HG03558 (cell line): ENCODE data around the gene CBR4.

Experiments used
- ATAC-seq: cut with Tn5 transposase; IDR thresholded peaks from one replicate; pipeline ENCODE4 v1.9.1; 2021; ENCODE audit warnings: moderate number of reproducible peaks; ENCODE audit not compliant: unreplicated experiment; ENCODE audit errors: extremely low read depth

The CBR4 gene

DNA sequence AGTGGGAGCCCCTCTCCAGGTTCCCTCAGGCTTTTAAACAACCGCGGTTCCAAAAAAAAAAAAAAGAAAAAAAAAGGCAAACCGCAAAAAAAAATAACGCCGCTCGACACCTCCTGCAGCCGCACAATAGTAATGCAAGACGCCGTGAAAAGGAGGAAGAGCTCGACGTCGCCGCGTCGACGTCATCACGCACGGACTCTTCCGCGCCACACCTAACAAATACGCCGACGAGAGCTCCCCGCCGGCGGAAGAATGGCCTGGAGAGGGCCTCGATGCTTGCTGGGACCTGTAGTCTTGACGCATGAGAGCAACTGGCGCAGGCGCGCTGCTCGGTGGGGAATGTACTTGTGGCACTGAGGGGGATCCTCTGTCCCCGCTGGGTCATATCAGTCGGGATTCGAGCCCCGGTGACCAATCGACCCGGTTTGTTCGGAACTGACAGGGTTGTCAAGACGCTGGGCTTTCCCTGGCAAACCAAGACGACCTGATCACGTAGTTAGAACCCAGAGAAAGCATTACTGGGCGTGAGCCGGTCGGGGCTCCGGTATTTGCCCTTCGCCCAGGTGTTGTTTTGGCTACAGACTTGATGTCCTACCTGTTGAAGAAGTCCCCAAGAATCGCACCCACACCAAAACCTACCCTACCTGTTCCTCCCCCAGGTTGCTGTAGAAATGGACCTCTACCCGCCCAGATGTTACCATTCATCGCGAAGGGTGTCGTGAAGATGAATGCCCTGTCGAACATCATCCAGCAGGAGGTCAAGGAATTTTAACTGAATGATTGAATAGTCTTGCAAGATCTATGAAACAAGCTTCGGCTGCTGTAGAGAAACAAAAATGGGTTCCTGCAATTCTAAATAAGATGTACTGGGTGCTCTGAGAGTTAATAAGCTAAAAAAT lies at the start of gene CBR4:
TSS of gene CBR4 (minus strand) at position 131 of the 899 bp plus-strand sequence. CDS start 166 bp downstream, outside the sequence.
- peak; percentile 97 for ATAC-seq

DNA sequence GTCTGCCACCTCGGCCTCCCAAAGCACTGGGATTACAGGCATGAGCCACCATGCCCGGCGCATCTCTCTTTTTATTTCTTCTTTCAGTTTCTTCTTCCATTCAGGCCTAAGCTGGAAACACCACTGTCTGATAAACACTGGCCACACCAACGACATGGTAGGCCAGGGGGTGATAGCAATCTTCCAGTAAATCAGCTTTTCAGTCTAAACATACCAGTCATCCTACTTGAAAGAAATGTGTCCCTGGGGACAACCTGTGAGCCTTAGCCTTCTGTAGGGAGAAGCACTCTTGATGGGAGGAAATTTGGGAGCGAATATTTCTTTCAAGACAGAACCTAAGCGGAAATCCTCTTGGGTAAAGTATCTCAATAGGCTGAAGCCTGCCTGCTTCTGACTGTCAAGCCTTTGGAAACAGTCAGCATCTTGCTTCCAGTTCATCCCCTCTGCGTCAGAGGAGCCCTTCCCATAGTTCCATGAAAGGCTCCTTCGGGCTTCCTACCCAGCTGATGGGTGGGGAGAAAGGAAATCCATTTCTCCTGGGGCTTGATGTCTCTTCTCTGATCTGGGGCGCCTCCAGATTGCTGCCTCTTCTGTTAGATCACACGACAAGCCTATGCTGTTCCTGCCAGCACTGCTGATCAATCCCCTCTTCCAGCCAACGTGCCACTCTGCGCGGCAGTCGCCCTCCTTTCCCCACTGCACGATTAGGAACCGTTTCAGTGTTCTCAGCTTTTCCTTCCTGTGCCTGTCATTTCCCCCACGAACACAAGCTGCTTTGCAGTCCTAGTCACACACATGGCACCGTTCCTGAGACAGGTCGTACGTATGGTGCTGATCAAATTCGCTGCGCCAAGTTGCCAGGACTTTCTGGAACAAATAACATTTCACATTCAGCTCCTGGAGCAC lies 49.5 kb upstream of the CBR4 start:
- ATAC-seq = no peak

DNA sequence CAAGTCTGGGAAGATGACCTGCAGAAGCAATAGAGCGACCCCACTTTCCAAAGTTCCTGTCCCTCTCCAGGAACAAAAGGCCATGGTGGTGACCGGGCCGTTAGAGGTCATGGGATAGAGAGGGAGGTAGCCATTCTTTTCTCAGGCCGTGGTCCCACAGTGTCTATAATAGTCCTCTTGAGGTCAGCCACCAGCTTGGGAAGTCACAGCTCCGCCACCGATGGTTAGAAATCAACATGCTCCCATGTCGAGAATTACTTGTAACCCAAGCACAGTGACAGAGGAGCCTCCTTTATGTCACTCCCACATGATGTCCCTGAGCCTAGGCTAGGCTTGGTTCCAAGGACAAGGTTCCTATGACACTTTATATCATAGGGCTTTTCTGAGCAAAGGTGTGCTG lies 48.3 kb upstream of the CBR4 start:
- no peak for ATAC-seq

DNA sequence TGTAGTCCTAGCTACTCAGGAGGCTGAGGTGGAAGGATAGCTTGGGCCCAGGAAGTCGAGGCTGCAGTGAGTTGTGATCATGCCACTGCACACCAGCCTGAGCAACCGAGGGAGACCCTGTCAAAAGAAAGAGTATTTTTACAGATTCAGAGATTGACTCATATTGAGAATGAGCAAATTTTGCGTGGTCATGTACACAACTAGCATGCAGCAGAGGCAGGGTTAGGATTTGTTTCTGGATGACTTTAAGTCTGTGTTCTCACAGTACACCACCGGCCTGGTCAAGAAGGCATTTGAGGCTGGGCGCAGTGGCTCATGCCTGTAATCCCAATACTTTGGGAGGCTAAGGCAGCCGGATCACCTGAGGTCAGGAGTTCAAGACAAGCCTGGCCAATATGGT lies 44.8 kb upstream of the CBR4 start:
- ATAC-seq = no peak

DNA sequence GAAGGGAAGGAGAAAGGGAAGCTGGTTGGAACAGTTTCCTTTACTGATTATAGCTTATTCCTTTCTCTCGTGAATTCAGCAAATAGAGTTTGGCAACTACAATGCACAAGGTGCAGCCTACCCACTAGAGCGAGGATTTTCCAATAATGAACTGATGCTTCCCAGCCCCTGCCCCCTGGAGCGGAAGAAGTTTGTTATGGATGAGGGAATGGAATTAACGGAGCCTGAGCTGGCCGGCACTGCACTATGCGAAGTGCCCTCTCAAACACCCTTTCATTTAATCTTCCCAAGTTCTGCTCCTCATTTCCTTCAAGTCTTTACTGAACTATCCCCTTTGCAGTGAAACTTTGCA lies 42.5 kb upstream of the CBR4 start:
- no peak for ATAC-seq

DNA sequence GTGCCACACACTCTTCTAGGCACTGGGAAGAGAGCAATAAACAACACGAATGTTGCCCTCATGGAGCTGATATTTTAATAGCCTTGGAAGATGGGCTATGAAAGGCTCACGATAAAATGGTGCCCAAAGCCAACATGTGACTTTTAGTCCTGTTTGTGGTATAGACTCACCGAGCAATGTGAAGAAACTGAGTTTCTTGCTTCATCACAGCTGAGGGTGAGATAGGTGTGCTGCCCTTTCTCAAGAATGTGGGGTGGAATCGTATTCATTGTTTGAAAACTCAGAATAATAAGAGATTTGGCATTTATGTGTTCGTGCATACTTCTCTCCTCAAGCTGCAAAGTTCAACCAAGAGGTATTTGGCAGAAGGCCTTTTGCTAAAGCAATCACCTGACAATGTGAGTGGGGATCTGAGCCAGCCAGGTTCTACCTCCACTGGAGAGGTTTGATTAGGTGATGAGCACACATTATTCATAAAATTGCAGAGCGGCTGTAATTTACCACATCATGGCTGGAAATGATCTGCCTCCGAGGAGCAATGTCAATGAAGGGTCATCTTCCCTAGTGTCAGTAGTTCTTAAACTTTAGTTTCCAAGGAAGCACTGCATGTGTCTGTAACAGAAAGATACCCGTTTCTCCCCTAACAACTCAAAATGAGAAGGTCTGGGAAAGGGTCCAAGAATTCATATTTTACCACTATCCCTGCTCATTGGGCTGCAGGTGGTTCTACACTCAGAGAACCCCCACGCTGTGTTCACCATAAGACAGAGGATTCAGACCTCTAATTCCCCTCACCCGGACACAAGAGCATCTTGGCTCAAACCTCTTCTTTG lies 41.9 kb upstream of the CBR4 start:
- ATAC-seq = no peak

DNA sequence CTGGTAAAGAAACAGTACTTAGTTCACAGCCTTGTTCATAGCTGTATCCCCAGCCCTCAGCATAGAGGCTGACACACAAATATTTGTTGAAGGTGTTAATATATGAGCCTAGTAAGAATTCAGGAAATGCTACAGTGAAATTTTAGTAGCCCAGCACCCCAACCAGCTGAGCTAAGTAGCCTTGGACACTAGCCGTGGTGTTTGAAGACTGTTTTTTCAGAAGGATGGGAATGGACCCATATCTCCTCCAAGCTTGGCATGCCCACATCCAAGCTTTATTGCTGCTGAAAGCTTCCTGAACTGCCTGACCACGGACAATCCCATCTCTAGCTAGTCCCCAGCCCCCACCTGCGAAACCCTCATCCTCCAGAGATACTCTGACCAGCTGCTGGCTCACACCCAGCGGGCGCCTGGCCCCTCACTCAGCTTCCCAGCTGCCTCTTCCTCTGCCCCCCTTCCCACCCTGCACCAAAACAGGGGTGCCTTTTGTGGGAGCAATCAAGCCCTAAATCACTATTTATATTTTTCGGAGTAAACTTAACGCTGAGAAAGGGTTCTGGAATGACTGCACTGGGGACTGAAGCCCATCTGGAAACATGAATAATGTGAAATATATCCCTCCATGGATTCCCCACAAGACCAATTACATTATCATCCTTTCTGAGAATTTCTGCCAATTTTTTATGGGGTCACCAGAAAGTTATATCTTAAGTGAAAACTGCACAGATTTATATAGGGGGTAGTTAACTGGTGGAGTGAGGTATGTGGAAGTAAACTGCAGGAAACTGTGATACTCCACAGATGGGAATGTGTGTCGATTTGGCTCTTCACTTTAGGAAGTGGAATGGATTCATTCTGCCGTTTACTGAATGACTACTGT lies 41.1 kb upstream of the CBR4 start:
- no peak for ATAC-seq

DNA sequence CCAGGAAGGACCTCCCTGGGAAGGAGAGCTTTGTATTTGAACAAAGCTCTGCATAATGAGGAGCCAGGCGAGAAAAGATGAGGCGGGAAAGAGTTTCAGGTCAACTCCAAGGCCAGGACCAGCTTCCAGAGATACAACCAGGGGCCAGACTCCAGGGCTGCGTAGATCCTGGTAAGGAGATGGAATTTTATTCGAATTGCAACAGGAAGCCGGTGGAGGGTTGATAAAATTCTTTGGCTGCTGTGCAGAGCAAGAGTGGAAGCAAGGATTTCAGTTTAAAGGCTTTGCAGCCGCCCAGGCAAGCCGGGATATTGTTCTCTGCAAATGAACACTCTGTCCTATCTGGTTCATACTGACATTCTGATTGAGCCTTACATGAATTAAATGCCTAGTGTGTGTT lies 40.2 kb upstream of the CBR4 start:
- ATAC-seq = no peak

DNA sequence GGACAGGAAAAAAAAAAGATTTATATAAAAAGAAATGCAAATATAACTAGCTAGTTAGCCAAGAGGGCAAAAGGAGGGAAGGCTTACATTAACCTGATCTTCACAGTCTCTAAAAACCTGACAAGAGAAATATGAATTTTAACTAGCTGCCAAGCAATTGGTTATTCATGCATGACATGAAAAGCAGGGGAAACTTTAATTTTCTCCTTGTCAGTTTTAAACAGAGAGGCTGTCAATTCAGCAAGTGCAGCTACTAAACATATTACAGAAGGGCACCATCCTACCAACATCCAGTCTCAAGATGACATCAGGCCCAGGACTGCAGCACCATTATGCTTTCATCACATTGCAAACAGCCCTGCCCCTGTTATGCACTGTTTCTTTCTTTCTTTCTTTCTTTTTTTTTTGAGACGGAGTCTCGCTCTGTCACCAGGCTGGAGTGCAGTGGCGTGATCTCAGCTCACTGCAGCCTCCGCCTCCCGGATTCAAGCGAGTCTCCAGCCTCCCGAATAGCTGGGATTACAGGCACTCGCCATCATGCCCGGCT lies 38.9 kb upstream of the CBR4 start:
- no peak for ATAC-seq

DNA sequence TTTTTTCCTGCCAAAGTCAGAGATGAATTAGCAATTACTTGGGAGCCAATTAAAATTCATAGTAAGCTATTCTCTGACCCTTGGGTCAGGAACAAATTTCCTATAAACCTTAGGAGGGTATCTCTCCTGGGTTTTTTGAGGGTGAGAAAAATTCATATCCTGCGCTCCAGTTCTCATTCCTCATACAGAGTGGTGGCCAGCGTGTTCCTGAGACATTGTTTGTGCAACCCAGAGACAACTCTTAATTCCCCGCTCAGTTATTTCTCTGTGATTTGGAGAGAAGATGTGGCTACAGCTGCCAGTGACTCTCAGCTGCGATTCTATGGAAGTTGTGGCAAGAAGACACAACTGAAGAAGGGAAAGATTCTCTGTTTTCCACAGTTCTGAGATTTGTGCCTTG lies 37.9 kb upstream of the CBR4 start:
- ATAC-seq = no peak

DNA sequence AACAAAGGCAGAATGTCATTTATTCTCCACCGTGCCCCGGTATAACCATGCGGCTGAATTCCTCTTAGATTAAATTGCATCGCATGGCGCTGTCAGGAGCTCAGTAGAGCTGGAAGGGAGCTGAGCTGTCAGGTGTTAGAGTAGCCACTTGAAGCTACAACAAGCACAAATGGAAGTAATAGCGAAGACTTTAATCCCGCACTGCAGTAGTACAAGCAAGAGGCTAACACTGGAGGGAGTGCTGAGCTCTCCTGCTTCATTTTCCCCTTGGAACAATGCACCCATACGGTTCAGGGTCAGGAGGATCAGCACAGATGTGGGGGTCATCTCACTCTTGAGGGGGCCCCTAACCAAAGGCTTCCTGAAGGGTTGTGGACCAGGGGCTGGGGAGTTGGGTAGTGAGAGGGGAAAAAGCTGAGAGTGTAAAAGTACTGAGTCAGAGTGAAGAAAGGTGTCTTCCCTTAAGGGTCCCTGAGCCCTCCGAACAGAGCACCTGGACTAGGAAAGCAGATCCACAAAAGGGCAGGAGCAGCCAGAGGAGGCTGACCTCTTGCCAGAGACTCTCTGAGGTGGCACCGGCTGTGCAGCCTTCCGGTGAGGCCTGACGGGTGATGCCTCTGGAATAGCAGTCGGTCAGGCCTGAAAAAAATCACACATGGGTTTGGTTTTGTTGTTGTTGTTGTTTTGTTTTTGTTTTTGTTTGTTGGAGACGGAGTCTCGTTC lies 36.0 kb upstream of the CBR4 start:
- ATAC-seq = no peak

DNA sequence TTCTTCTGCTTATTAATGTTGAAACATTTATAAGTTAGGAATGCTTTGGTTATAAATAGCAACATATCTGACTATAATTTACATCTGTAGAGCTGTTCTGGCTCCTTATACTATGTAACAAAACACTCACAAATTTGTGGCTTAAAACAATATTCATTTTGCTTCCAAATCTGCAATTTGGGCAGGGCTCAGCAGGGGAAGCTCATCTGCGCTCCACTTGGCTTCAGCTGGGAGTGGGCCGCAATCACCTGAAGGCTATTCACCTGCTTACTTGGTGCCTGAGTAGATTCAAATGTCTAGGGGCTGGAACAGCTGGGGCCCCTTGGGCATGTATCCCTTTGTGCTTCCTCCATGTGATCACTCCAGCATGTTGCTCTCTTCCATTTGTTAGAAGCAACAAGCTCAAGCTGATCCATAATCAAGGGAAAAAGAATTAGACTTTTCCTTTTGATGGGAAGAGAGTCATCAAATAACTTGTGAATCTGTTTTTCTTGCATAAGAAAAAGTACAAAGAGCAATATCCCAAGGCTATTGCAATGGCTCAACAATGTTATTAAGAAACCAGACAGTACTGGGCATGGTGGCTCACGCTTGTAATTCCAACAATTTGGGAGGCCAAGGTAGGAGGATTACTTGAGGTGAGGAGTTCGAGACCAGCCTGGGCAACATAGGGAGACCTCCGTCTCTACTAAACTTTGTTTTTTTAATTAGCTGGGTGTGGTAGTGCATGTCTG lies 34.8 kb upstream of the CBR4 start:
- ATAC-seq = no peak

DNA sequence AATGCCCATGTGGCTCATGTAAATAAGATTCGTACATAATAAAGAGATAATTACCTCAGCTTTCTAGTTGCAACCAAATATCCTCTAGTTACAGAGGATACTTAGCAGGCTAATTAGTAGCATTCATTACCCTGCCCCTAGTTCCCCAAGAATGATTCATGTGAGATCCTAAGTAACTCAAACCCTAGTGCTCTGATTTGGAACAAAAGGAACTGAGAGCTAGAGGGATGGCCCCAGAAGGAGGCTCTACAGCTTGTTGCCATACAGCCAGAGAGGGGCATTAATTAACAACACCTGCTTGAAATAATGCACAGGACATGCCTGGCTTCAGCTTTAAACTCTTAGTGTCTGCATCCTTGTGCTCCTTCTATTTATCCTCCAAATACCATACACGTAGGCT lies 32.6 kb upstream of the CBR4 start:
- ATAC-seq = no peak

DNA sequence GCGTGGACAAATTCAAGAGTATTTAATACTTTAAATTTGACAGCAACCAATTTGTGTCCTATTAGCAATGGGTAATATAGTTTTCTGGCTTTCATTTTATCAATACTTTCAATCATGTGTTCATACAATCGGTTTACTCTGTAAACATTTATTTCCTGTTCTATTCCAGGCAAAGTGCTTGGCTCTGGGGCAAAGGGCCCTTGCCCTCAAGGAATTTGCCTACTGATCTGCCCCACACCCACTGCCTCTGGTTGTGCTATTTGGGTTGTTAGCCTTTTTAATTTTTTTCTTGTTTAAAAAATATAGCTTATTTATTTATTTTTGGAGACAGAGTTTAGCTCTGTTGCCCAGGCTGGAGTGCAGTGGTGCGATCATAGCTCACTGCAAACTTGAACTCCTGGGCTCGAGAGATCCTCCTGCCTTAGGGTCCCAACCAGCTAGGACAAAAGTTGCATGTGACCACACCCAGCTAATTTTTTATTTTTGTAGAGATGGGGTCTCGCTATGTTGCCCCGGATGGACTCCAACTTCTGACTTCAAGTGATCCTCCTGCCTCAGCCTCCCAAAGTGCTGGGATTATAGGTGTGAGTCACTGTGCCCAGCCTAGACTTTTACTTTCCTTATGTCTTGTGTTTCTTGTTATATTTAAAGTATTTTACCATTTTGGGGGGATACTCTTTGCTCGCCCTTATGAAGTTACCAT lies 30.7 kb upstream of the CBR4 start:
- ATAC-seq = no peak

DNA sequence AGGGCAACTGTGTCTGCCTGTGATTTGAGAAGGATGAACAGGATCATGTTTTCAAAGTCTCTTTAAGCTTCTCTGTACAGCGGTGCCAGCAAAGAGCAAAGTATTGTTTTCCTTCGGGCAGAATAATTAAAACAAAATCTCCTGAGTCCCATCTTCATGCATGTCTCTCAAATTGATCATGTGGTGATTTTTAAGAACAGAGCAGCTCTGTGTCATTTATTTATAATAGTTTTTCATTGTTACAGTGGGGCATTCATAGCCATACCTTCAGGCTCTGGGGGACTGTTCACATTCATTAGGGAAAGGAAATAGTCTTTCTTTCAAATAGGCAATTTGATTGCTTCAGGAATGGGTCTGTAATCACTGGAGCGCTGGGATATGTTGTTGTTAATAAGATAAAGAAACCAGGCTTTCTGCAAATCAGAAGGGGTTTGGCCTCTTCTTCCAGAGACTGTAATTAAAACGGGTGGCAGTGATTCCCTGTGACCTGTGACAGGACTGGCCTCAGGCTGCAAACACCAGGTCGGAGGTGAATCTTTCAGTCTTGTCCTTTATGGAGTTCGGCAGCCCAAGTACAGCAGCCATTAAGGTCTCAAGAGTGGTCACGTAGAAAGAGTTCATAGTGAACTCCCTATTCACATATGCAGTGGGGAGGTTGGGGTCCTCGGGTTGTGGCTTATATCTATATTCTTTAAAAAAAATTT lies 29.3 kb upstream of the CBR4 start:
- no peak for ATAC-seq

DNA sequence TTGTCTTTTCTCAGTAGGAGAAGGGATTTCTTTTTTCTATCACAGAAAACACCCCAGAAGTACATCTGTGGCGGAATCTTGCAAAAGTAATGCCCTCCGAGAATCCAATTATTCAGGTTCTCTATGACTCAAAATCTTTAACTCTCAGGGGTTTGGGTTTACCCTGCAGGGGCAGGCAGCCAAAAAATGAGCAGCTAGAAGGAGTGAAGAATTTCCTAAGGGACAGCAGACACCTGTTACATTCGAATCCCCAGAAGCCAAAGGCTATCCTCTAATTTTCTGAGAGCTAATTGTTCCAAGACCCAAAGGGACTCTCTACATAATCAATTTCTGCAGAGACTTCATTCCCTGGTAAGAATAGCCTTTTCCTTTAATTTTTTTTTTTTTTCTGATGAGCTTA lies 27.5 kb upstream of the CBR4 start:
- ATAC-seq = no peak
